ENCODE data around the gene SOD3. TPM values are rescaled to one million over a fixed set of nuclear protein-coding genes. Genes with fewer than 3 reads are reported as not detected.

Gene SOD3
- not detected for polyA plus RNA-seq (2012; ENCODE audit: missing spikeins)

- FAIRE-seq: no peak
- DNase-seq (ENCODE audit: insufficient read length): no peak
- no peak for TF ChIP-seq TAF1 (IDR thresholded peaks at IDR 0.05; ENCODE audit: borderline replicate concordance, low read depth, low read length)
- TF ChIP-seq POLR2AphosphoS5 (IDR thresholded peaks at IDR 0.05; ENCODE audit: low read depth, low read length): no peak
- TF ChIP-seq POLR2A (IDR thresholded peaks at IDR 0.05; ENCODE audit: low read depth, low read length): no peak
Measured at GRCh38 chr4:24794916-24795665, at the start of gene SOD3. SOD3 (plus strand) TSS chr4:24795573; CDS start chr4:24799522, 3,949 bp downstream.

GRCh38 chr4:24747234-24747975 is 48.0 kb upstream of the SOD3 start:
- DNase-seq (ENCODE audit: insufficient read length) (no peak), FAIRE-seq (no peak)
- TF ChIP-seq POLR2A (IDR thresholded peaks at IDR 0.05; ENCODE audit: low read depth, low read length) (no peak), POLR2AphosphoS5 (IDR thresholded peaks at IDR 0.05; ENCODE audit: low read depth, low read length) (no peak), TAF1 (IDR thresholded peaks at IDR 0.05; ENCODE audit: borderline replicate concordance, low read depth, low read length) (no peak)

- DNase-seq (ENCODE audit: insufficient read length): no peak
- no peak for FAIRE-seq
- TF ChIP-seq POLR2A (IDR thresholded peaks at IDR 0.05; ENCODE audit: low read depth, low read length): no peak
- no peak for TF ChIP-seq TAF1 (IDR thresholded peaks at IDR 0.05; ENCODE audit: borderline replicate concordance, low read depth, low read length)
- no peak for TF ChIP-seq POLR2AphosphoS5 (IDR thresholded peaks at IDR 0.05; ENCODE audit: low read depth, low read length)
Measured at GRCh38 chr4:24748023-24748422, 47.4 kb upstream of the SOD3 start.

GRCh38 chr4:24748758-24749350 is 46.5 kb upstream of the SOD3 start:
- no peak for FAIRE-seq
- TF ChIP-seq TAF1 (IDR thresholded peaks at IDR 0.05; ENCODE audit: borderline replicate concordance, low read depth, low read length) (no peak), POLR2A (IDR thresholded peaks at IDR 0.05; ENCODE audit: low read depth, low read length) (no peak), POLR2AphosphoS5 (IDR thresholded peaks at IDR 0.05; ENCODE audit: low read depth, low read length) (no peak)
- DNase-seq (ENCODE audit: insufficient read length): no peak

GRCh38 chr4:24750106-24750505 is 45.3 kb upstream of the SOD3 start:
- TF ChIP-seq POLR2A (IDR thresholded peaks at IDR 0.05; ENCODE audit: low read depth, low read length): no peak
- TF ChIP-seq POLR2AphosphoS5 (IDR thresholded peaks at IDR 0.05; ENCODE audit: low read depth, low read length): no peak
- TF ChIP-seq TAF1 (IDR thresholded peaks at IDR 0.05; ENCODE audit: borderline replicate concordance, low read depth, low read length): no peak
- DNase-seq (ENCODE audit: insufficient read length) (no peak), FAIRE-seq (no peak)

GRCh38 chr4:24751926-24752539 is 43.3 kb upstream of the SOD3 start:
- FAIRE-seq: no peak
- TF ChIP-seq POLR2A (IDR thresholded peaks at IDR 0.05; ENCODE audit: low read depth, low read length) (no peak), TAF1 (IDR thresholded peaks at IDR 0.05; ENCODE audit: borderline replicate concordance, low read depth, low read length) (no peak), POLR2AphosphoS5 (IDR thresholded peaks at IDR 0.05; ENCODE audit: low read depth, low read length) (no peak)

GRCh38 chr4:24753519-24753918 is 41.9 kb upstream of the SOD3 start:
- peak; percentile 58 for FAIRE-seq
- TF ChIP-seq POLR2AphosphoS5 (IDR thresholded peaks at IDR 0.05; ENCODE audit: low read depth, low read length): no peak
- no peak for TF ChIP-seq TAF1 (IDR thresholded peaks at IDR 0.05; ENCODE audit: borderline replicate concordance, low read depth, low read length)
- no peak for TF ChIP-seq POLR2A (IDR thresholded peaks at IDR 0.05; ENCODE audit: low read depth, low read length)
- DNase-seq (ENCODE audit: insufficient read length): no peak

More at GRCh38 chr4:24751926-24752539, 43.3 kb upstream of the SOD3 start:
- no peak for DNase-seq (ENCODE audit: insufficient read length)

- no peak for DNase-seq (ENCODE audit: insufficient read length)
- TF ChIP-seq POLR2A (IDR thresholded peaks at IDR 0.05; ENCODE audit: low read depth, low read length) (no peak), POLR2AphosphoS5 (IDR thresholded peaks at IDR 0.05; ENCODE audit: low read depth, low read length) (no peak), TAF1 (IDR thresholded peaks at IDR 0.05; ENCODE audit: borderline replicate concordance, low read depth, low read length) (no peak)
Measured at GRCh38 chr4:24754571-24754970, 40.8 kb upstream of the SOD3 start.

GRCh38 chr4:24763631-24764297 is 31.6 kb upstream of the SOD3 start:
- no peak for DNase-seq (ENCODE audit: insufficient read length)
- TF ChIP-seq POLR2A (IDR thresholded peaks at IDR 0.05; ENCODE audit: low read depth, low read length): no peak
- TF ChIP-seq POLR2AphosphoS5 (IDR thresholded peaks at IDR 0.05; ENCODE audit: low read depth, low read length): no peak
- no peak for TF ChIP-seq TAF1 (IDR thresholded peaks at IDR 0.05; ENCODE audit: borderline replicate concordance, low read depth, low read length)
- FAIRE-seq: peak; percentile 14

More at GRCh38 chr4:24754571-24754970, 40.8 kb upstream of the SOD3 start:
- FAIRE-seq: no peak

GRCh38 chr4:24764345-24764744 is 31.0 kb upstream of the SOD3 start:
- DNase-seq (ENCODE audit: insufficient read length) (no peak), FAIRE-seq (no peak)
- no peak for TF ChIP-seq TAF1 (IDR thresholded peaks at IDR 0.05; ENCODE audit: borderline replicate concordance, low read depth, low read length)
- no peak for TF ChIP-seq POLR2AphosphoS5 (IDR thresholded peaks at IDR 0.05; ENCODE audit: low read depth, low read length)
- no peak for TF ChIP-seq POLR2A (IDR thresholded peaks at IDR 0.05; ENCODE audit: low read depth, low read length)
